HL-60 (cell line): Measurements from ENCODE around the gene MBD5.

Source experiments
- DNase-seq, 2 experiments: peaks; one replicate each; pipeline ENCODE4 v3.0.0-alpha.2; 2010 to 2020; ENCODE audit warnings: low read depth in 1 of 2, low spot score in 1 of 2
- H3K27ac ChIP-seq: fragments of 250-450 bp; sonication (Bioruptor Pico); replicated peaks from 2 replicates; pipeline ENCODE4 v1.5.1; 2020; ENCODE audit warnings: mild to moderate bottlenecking, moderate library complexity
- H3K27me3 ChIP-seq: fragments of 250-450 bp; sonication (Bioruptor Pico); 2 replicates; pipeline ENCODE4 v1.5.1; 2021; ENCODE audit warnings: mild to moderate bottlenecking, moderate library complexity; ENCODE audit not compliant: insufficient read depth, poor library complexity, severe bottlenecking
- H3K4me3 ChIP-seq: replicated peaks from 2 replicates; pipeline ENCODE4 v1.5.1; 2011; ENCODE audit warnings: mild to moderate bottlenecking, control low read depth, low read length; ENCODE audit not compliant: insufficient read depth
- CTCF ChIP-seq: IDR thresholded peaks from one replicate; pipeline ENCODE4 v1.5.1; 2011; ENCODE audit warnings: low read length, control low read depth, inconsistent platforms; ENCODE audit not compliant: insufficient read depth
- GABPA ChIP-seq: IDR thresholded peaks from 2 replicates; pipeline ENCODE4 v1.6.1; 2012; ENCODE audit warnings: low read depth
- POLR2AphosphoS5 ChIP-seq: IDR thresholded peaks from 2 replicates; pipeline ENCODE4 v1.6.1; 2012; ENCODE audit warnings: low read depth
- REST ChIP-seq: IDR thresholded peaks from 2 replicates; pipeline ENCODE4 v1.6.1; 2012; ENCODE audit warnings: low read depth; ENCODE audit not compliant: insufficient replicate concordance
- SPI1 ChIP-seq: IDR thresholded peaks from 2 replicates; pipeline ENCODE4 v1.6.1; 2012; ENCODE audit warnings: low read depth, mild to moderate bottlenecking, borderline replicate concordance

Gene MBD5

GRCh38 chr2:148545390-148546256 is 524.7 kb downstream of the MBD5 start:
- no peak overlapping the region for H3K4me3 ChIP-seq
- peak; percentile 12 to 47 for DNase-seq
- H3K27me3 ChIP-seq, result no peaks in the 10 kb centered on the region
- peak overlapping the region; percentile 56 for H3K27ac ChIP-seq
- TF ChIP-seq CTCF (no peak), SPI1 (no peak), GABPA (no peak), REST (no peak), POLR2AphosphoS5 (no peak)

GRCh38 chr2:148546270-148546669 is 525.4 kb downstream of the MBD5 start:
- no peaks in the 10 kb centered on the region for H3K27me3 ChIP-seq
- peak; percentile 77 to 87 for DNase-seq
- TF ChIP-seq POLR2AphosphoS5 (peak; percentile 99), SPI1 (peak; percentile 55; the same call in 1 of the 2 replicates), GABPA (peak; percentile 61), REST (no peak), CTCF (no peak)
- H3K27ac ChIP-seq, result peak overlapping the region; percentile 56
- no peak overlapping the region for H3K4me3 ChIP-seq

GRCh38 chr2:148548716-148549400 is 528.0 kb downstream of the MBD5 start:
- Histone ChIP-seq H3K27ac (no peak overlapping the region), H3K4me3 (no peak overlapping the region), H3K27me3 (no peaks in the 10 kb centered on the region)
- TF ChIP-seq GABPA, result no peak
- no peak for TF ChIP-seq POLR2AphosphoS5
- TF ChIP-seq SPI1, result no peak
- TF ChIP-seq CTCF, result no peak
- no peak for TF ChIP-seq REST
- DNase-seq, result no peak
